Left lung (tissue), 10 donors: Measurements from ENCODE around the gene DDX25. TPM values are rescaled to one million over a fixed set of nuclear protein-coding genes. Genes with fewer than 3 reads are reported as not detected.

Experiments
- ATAC-seq: fragments of 200-7000 bp; cut with Tn5 transposase; one replicate; pipeline ENCODE4 v1.9.1; 2020; ENCODE audit warnings: moderate library complexity
- DNase-seq, 4 donors: peaks; one replicate each; pipeline ENCODE4 v3.0.0-alpha.2; 2013 to 2020
- H3K27ac ChIP-seq, 2 donors: fragments of 200-600 bp; sonication (generic) in 1 of 2; one replicate each; pipeline versions ENCODE4 v1.5.0 to v1.8.0; 2020 to 2021
- H3K27me3 ChIP-seq, 2 donors: fragments of 200-600 bp; sonication (generic) in 1 of 2; one replicate each; pipeline versions ENCODE4 v1.5.0 to v1.8.0; 2020 to 2021
- H3K36me3 ChIP-seq, 2 donors: fragments of 200-600 bp; sonication (generic) in 1 of 2; one replicate each; pipeline versions ENCODE4 v1.5.0 to v1.8.0; 2020 to 2021
- H3K4me1 ChIP-seq, 2 donors: fragments of 200-600 bp; one replicate each; pipeline ENCODE4 v1.8.0; 2021
- H3K4me3 ChIP-seq, 2 donors: fragments of 200-600 bp; sonication (generic) in 1 of 2; one replicate each; pipeline versions ENCODE4 v1.5.0 to v1.8.0; 2020 to 2021; ENCODE audit warnings: mild to moderate bottlenecking in 1 of 2
- H3K9me3 ChIP-seq, 2 donors: fragments of 200-600 bp; sonication (generic) in 1 of 2; one replicate each; pipeline versions ENCODE4 v1.5.0 to v1.8.0; 2020 to 2021
- intact Hi-C, 2 donors: fragments of 100-400 bp; cut with DNase I; formaldehyde crosslinking; loops; one replicate each; pipeline versions ENCODE4 v1.11.2 to v1.14.2; 2022
- polyA plus RNA-seq, 6 donors: library from polyadenylated mRNA; unstranded; fragments of 120-200 nt; gene quantifications; one replicate each; pipeline ENCODE4 v1.2.1, GENCODE V29; 2013; ENCODE audit not compliant: insufficient read length in 6 of 6
- total RNA-seq, 2 donors: library from RNA; stranded (reverse); fragmentation: NEBNext Ultra II Directional; extraction: Animal tissue kit (Norgen Biotek cat#: 25700); gene quantifications; one replicate each; pipeline ENCODE4 v1.2.1, GENCODE V29; 2021
- TF ChIP-seq, protein P1 (sequence below), 2 donors: fragments of 200-600 bp; sonication (generic) in 1 of 2; IDR thresholded peaks; one replicate each; pipeline versions ENCODE4 v1.5.0 to v1.8.0; 2021; ENCODE audit warnings: antibody characterized with exemption in 2 of 2
- donor health status: DM: no; HTN: yes; CAD: no.
- donor health status: DM: no; HTN: no; CAD: no.

The DDX25 gene
- total and polyA plus RNA-seq, 8 donors: 0.47 to 2.5 (median 2.0) TPM; not detected in 1

DNA sequence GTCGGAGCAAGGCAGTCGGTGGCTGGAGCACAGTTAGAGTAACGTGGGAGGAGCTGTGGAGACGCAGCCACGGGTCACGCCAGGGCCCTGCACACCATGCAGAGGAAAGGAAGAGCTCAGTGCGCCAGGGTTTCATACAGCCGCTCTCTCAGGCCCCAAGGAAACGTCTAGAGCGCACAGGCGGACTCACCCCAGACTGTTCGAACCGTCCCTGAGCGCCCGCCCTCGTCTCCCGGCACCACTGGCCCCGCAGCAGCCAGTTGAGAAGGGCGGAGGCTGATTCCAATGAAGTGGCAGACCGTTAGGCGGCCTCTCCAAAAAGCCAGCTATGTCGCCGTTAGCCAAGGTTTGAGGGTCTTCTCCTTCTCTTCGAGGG, 17.3 kb upstream of the DDX25 start:
- Histone ChIP-seq H3K27ac (peak overlapping the region; percentile 92 to 94), H3K4me3 (peak overlapping the region; percentile 65 to 74), H3K9me3 (no peaks in the 10 kb centered on the region), H3K4me1 (peaks cover 5 to 22% of the 10 kb centered on the region in 2 donors), H3K27me3 (no peaks in the 10 kb centered on the region), H3K36me3 (no peaks in the 10 kb centered on the region)
- ATAC-seq (peak; percentile 52), DNase-seq (peak in 3 of 4 donors; percentile 32 to 85 (median 63))
- intact Hi-C loops: no loop called here
- TF ChIP-seq, protein P1, sequence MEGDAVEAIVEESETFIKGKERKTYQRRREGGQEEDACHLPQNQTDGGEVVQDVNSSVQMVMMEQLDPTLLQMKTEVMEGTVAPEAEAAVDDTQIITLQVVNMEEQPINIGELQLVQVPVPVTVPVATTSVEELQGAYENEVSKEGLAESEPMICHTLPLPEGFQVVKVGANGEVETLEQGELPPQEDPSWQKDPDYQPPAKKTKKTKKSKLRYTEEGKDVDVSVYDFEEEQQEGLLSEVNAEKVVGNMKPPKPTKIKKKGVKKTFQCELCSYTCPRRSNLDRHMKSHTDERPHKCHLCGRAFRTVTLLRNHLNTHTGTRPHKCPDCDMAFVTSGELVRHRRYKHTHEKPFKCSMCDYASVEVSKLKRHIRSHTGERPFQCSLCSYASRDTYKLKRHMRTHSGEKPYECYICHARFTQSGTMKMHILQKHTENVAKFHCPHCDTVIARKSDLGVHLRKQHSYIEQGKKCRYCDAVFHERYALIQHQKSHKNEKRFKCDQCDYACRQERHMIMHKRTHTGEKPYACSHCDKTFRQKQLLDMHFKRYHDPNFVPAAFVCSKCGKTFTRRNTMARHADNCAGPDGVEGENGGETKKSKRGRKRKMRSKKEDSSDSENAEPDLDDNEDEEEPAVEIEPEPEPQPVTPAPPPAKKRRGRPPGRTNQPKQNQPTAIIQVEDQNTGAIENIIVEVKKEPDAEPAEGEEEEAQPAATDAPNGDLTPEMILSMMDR (IDR thresholded peaks at IDR 0.05): no peak

DNA sequence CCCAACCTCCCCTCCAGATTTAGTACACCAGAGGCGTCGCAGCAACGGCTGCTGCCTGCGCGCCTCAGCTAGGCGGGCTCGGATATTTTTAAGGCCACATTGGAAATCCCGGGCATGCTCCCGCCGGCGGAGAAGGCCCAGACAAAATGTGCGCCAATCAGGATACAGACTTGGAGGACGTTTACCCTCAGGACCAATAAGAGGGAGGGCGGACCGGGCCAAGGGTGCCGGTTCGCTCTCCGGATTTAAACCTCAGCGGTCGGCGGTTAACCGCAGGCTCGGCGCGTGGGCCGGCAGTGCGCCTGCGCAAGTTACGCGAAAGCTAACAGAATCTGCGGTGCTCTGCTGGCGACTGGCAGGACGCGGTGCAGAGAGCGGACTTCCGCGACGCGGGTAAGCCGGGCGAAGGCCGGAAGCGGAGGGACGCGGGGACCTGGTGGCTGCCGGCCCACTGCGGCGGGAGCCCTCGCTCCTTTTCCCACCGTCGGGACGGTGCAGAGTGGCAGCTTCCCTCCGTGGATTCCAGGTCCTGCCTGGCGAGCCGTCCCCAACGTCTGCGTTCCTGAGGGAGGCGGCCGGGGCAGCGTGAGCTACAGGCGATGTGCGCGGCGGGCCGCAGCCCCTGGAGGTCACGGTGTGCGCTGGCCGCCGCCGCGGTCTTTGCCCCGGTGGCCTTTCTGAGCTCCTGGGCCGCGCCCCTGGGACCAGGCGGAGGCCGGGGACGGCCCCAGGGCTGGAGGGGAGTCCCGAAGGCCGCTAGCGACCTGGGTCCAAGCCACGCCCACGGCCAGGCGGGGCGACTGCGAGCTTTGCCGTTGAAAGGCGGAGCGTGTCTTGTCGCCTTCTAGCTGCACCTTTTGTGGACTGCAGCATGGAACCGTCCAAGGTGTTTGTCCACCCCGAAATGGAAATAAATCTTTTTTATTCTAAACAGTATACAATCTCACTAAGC, 16.7 kb upstream of the DDX25 start, which contains the start of gene HYLS1:
HYLS1 (plus strand) TSS at position 296 of the 952 bp plus-strand sequence. CDS start 11,701 bp downstream, outside the sequence.
- intact Hi-C loops: no loop called here
- Histone ChIP-seq H3K36me3 (peaks cover 0 to 4% of the 10 kb centered on the region in 2 donors), H3K27ac (peak within 1 kb of the TSS; percentile 92 to 94), H3K9me3 (no peaks in the 10 kb centered on the region), H3K27me3 (no peaks in the 10 kb centered on the region), H3K4me3 (peak within 1 kb of the TSS; percentile 65 to 74), H3K4me1 (peaks cover 5 to 22% of the 10 kb centered on the region in 2 donors)
- DNase-seq: peak; percentile 87 to 98 (median 96)
- TF ChIP-seq, protein P1 (IDR thresholded peaks at IDR 0.05): peak in 1 of 2 donors; percentile 26
- peak; percentile 97 for ATAC-seq

DNA sequence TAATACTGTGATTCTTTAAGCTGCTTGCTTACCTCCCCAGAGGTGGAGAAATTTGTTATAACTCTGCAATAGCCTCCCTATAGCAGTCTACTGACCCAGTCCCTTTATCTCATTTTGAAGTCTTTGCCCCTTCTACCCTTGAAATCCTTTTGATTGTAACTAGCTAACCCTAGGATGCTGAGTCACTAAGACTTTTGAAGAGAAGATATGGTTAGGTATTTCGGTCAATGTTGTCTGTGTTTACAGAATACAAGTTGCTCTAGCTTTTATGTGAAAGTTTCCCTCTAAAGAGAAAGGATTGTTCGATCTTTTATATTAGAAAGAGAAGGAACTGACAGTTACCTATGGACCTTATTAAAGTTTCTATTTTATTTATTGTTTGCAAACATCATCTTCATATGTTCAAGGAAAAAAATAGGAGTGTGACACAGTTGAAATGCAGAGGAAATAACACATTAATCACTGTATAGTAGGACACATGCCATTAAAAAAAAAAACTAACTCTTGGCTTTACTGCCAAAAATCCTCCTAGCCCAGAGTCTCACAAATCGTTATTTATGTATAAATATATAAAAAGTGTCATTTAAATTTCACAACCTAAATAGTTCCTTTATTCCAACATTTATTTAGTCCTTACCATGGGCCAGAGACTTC, 13.7 kb upstream of the DDX25 start:
- TF ChIP-seq, protein P1 (IDR thresholded peaks at IDR 0.05): no peak
- no peak overlapping the region for H3K27ac ChIP-seq
- no peak for DNase-seq
- intact Hi-C loops: no loop called here
- peaks cover 5 to 22% of the 10 kb centered on the region in 2 donors for H3K4me1 ChIP-seq
- no peaks in the 10 kb centered on the region for H3K27me3 ChIP-seq
- H3K9me3 ChIP-seq: no peaks in the 10 kb centered on the region
- no peak for ATAC-seq
- peaks cover 0 to 32% of the 10 kb centered on the region in 2 donors for H3K36me3 ChIP-seq
- H3K4me3 ChIP-seq: no peak overlapping the region

DNA sequence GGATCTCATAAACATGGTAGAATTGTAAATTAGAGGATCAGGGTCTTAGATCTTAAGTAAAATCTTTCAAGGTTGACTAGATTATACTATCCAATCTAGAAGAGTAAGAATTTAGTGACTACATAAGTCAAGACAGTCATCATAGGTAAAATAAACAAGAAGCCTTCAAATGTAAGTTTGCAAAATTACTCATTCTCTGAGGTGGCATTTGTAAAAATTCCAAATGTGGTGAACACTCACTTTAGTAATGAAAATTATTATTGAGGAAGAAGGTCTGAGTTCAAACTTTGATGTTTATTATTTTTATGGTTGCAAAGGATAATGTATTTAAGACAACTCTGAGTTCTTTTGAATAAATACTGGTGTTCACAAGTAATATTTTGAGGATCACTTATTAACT, 12.2 kb upstream of the DDX25 start:
- Histone ChIP-seq H3K4me1 (peaks cover 5 to 11% of the 10 kb centered on the region in 2 donors), H3K9me3 (no peaks in the 10 kb centered on the region), H3K27ac (no peak overlapping the region), H3K36me3 (peaks cover 0 to 40% of the 10 kb centered on the region in 2 donors), H3K27me3 (no peaks in the 10 kb centered on the region), H3K4me3 (no peak overlapping the region)
- ATAC-seq: no peak
- TF ChIP-seq, protein P1 (IDR thresholded peaks at IDR 0.05): no peak
- intact Hi-C loops: no loop called here
- no peak for DNase-seq

DNA sequence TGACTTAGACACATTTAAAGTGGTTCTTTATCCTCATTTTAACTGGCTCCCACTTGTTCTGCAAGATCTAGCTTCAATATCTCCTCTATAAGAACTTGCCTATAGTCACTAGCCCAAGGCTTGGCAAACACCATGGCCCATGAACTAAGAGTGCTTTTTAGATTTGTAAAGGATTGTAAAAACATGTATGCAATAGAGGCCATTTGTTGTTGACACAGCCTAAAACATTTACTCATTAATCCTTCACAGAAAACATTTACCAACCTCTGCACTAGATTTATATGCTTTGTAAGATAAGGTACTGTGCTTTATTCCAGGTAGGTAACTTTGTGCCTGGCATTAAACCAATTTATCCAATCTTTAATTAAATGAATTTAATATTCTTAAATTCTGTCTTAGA, 11.3 kb upstream of the DDX25 start:
- Histone ChIP-seq H3K9me3 (no peaks in the 10 kb centered on the region), H3K4me3 (no peak overlapping the region), H3K36me3 (peaks cover 0 to 40% of the 10 kb centered on the region in 2 donors), H3K4me1 (peaks cover 5 to 9% of the 10 kb centered on the region in 2 donors), H3K27me3 (no peaks in the 10 kb centered on the region), H3K27ac (no peak overlapping the region)
- intact Hi-C loops: no loop called here
- TF ChIP-seq, protein P1 (IDR thresholded peaks at IDR 0.05): no peak
- DNase-seq (no peak), ATAC-seq (no peak)
